HCT116 (cell line): ENCODE results near the gene PXDN. TPM values are rescaled to one million over a fixed set of nuclear protein-coding genes. Genes with fewer than 3 reads are reported as not detected.

Experiments
- ATAC-seq: fragments of 200-7000 bp; cut with Tn5 transposase; 2 replicates; pipeline ENCODE4 v1.9.1; 2020; ENCODE audit warnings: mild to moderate bottlenecking, moderate library complexity
- BruUV-seq: library from RNA; stranded (reverse); fragments of 400-500 nt; replicated peaks from 2 replicates; lab custom pipeline; 2021; lab: Mats Ljungman, UMichigan
- CTCF ChIA-PET: fragments of 300-600 bp; sonication (Branson Sonifier 250); formaldehyde crosslinking; loops from one replicate; lab custom pipeline; 2021; ENCODE audit warnings: antibody characterized with exemption; lab: Charles Lee
- POLR2A ChIA-PET: fragments of 300-600, 350-600 bp; sonication (Branson Sonifier 250); formaldehyde crosslinking; loops from one replicate; lab custom pipeline; 2021; ENCODE audit warnings: antibody characterized with exemption; lab: Charles Lee
- RAD21 ChIA-PET, 2 experiments: fragments of 300-600 bp; sonication (Branson Sonifier 250); formaldehyde crosslinking; loops; one replicate each; lab custom pipeline; 2023; ENCODE audit warnings: low total read pairs in 2 of 2; ENCODE audit not compliant: uncharacterized antibody in 2 of 2, unreplicated experiment in 2 of 2, low non-redundant PET in 1 of 2; lab: Charles Lee
- DNase-seq: peaks from one replicate; pipeline ENCODE4 v3.0.0-alpha.2; 2010; ENCODE audit warnings: low read depth, low spot score
- H2AFZ ChIP-seq: fragments of 200-600 bp; shearing (Covaris generic), sonication (generic); 2 replicates; pipeline ENCODE4 v1.6.1; 2017; ENCODE audit warnings: low read depth, mixed run types, mixed read lengths, antibody characterized with exemption, low read length; ENCODE audit not compliant: poor library complexity, severe bottlenecking
- H3K27ac ChIP-seq: 2 replicates; pipeline ENCODE4 v1.5.1; 2012; ENCODE audit warnings: low read depth, low read length
- H3K27me3 ChIP-seq: fragments of 200-600 bp; sonication (generic); 2 replicates; pipeline ENCODE4 v1.6.1; 2016; ENCODE audit warnings: mixed run types, low read length, mixed read lengths; ENCODE audit not compliant: insufficient read depth
- H3K36me3 ChIP-seq, 2 experiments: fragments of 200-500 bp in 1 of 2; fragments of 200-600 bp in 1 of 2; sonication (Bioruptor generic) in 1 of 2; sonication (generic) in 1 of 2; 2 replicates each; pipeline versions ENCODE4 v1.5.1 to v1.6.1; 2014 to 2016; ENCODE audit warnings: low read length in 2 of 2, inconsistent platforms in 1 of 2, mixed read lengths in 1 of 2, mixed run types in 1 of 2; ENCODE audit not compliant: insufficient read depth in 2 of 2, control insufficient read depth in 1 of 2
- H3K4me1 ChIP-seq, 2 experiments: fragments of 200-600 bp in 1 of 2; sonication (generic) in 1 of 2; 2 replicates each; pipeline versions ENCODE4 v1.5.1 to v1.6.1; 2012 to 2017; ENCODE audit warnings: low read length in 2 of 2, inconsistent platforms in 1 of 2, mild to moderate bottlenecking in 1 of 2, mixed read lengths in 1 of 2, mixed run types in 1 of 2, moderate library complexity in 1 of 2; ENCODE audit not compliant: insufficient read depth in 2 of 2, control insufficient read depth in 1 of 2
- H3K4me2 ChIP-seq: fragments of 200-600 bp; sonication (generic); 2 replicates; pipeline ENCODE4 v1.6.1; 2017; ENCODE audit warnings: mixed run types, low read length, mixed read lengths
- H3K4me3 ChIP-seq, 2 experiments: fragments of 200-600 bp in 1 of 2; sonication (generic) in 1 of 2; replicated peaks in 1 of 2; 2 replicates each; pipeline ENCODE4 v1.5.1; 2011 to 2016; ENCODE audit warnings: low read length in 2 of 2, control low read depth in 1 of 2, low read depth in 1 of 2, mild to moderate bottlenecking in 1 of 2, mixed read lengths in 1 of 2, mixed run types in 1 of 2
- H3K79me2 ChIP-seq: fragments of 200-600 bp; sonication (generic); 2 replicates; pipeline ENCODE4 v1.6.1; 2017; ENCODE audit warnings: mild to moderate bottlenecking, mixed run types, low read length, moderate library complexity, mixed read lengths; ENCODE audit not compliant: insufficient read depth
- H3K9ac ChIP-seq: fragments of 200-600 bp; sonication (generic); 2 replicates; pipeline ENCODE4 v1.6.1; 2016; ENCODE audit warnings: low read length, mixed read lengths
- H3K9me2 ChIP-seq: fragments of 200-600 bp; sonication (generic), shearing (Covaris generic); 2 replicates; pipeline ENCODE4 v1.6.1; 2017; ENCODE audit warnings: mixed run types, mild to moderate bottlenecking, moderate library complexity; ENCODE audit not compliant: insufficient read depth
- H3K9me3 ChIP-seq, 2 experiments: fragments of 200-500 bp in 1 of 2; fragments of 200-600 bp in 1 of 2; sonication (Bioruptor generic) in 1 of 2; sonication (generic) in 1 of 2; 2 replicates each; pipeline ENCODE4 v1.6.1; 2014 to 2017; ENCODE audit warnings: low read length in 2 of 2, mixed read lengths in 2 of 2, inconsistent platforms in 1 of 2, low read depth in 1 of 2, mild to moderate bottlenecking in 1 of 2, mixed run types in 1 of 2, moderate library complexity in 1 of 2; ENCODE audit not compliant: control insufficient read depth in 1 of 2, insufficient read depth in 1 of 2
- H4K20me1 ChIP-seq: fragments of 200-600 bp; sonication (generic), shearing (Covaris generic); 2 replicates; pipeline ENCODE4 v1.6.1; 2017; ENCODE audit warnings: mixed run types, mild to moderate bottlenecking, moderate library complexity; ENCODE audit not compliant: insufficient read depth
- ATF3 ChIP-seq: IDR thresholded peaks from 2 replicates; pipeline ENCODE4 v1.6.1; 2012
- CBX3 ChIP-seq: IDR thresholded peaks from 2 replicates; pipeline ENCODE4 v1.6.1; 2012; ENCODE audit warnings: low read depth
- CEBPB ChIP-seq: IDR thresholded peaks from 2 replicates; pipeline ENCODE4 v1.6.1; 2012; ENCODE audit warnings: low read depth
- CTCF ChIP-seq, 3 experiments: fragments of 200-600 bp in 1 of 3; sonication (generic) in 1 of 3; IDR thresholded peaks in 2 of 3; conservative IDR thresholded peaks in 1 of 3; 2 replicates each; pipeline ENCODE4 v1.5.1; 2012 to 2017; ENCODE audit warnings: low read depth in 2 of 3, low read length in 2 of 3, antibody characterized with exemption in 1 of 3, borderline replicate concordance in 1 of 3, control low read depth in 1 of 3, mild to moderate bottlenecking in 1 of 3, mixed read lengths in 1 of 3, mixed run types in 1 of 3, moderate library complexity in 1 of 3; ENCODE audit not compliant: insufficient read depth in 1 of 3
- EGR1 ChIP-seq: IDR thresholded peaks from 2 replicates; pipeline ENCODE4 v1.6.1; 2012; ENCODE audit warnings: low read depth
- ELF1 ChIP-seq: IDR thresholded peaks from 2 replicates; pipeline ENCODE4 v1.6.1; 2012; ENCODE audit warnings: low read depth, borderline replicate concordance
- EZH2 ChIP-seq: fragments of 200-600 bp; sonication (generic); IDR thresholded peaks from 2 replicates; pipeline ENCODE4 v1.6.1; 2017; ENCODE audit warnings: antibody characterized with exemption, mixed run types
- EZH2phosphoT487 ChIP-seq: fragments of 200-600 bp; IDR thresholded peaks from 2 replicates; pipeline ENCODE4 v1.6.1; 2018; ENCODE audit warnings: antibody characterized with exemption, borderline replicate concordance
- JUND ChIP-seq: IDR thresholded peaks from 2 replicates; pipeline ENCODE4 v1.6.1; 2012
- MAX ChIP-seq: IDR thresholded peaks from 2 replicates; pipeline ENCODE4 v1.6.1; 2012
- RAD21 ChIP-seq: IDR thresholded peaks from 2 replicates; pipeline ENCODE4 v1.6.1; 2012; ENCODE audit warnings: low read depth, mild to moderate bottlenecking
- REST ChIP-seq: IDR thresholded peaks from 2 replicates; pipeline ENCODE4 v1.6.1; 2012; ENCODE audit warnings: low read depth
- SIN3A ChIP-seq: IDR thresholded peaks from 2 replicates; pipeline ENCODE4 v1.6.1; 2012; ENCODE audit warnings: low read depth
- SP1 ChIP-seq: IDR thresholded peaks from 2 replicates; pipeline ENCODE4 v1.6.1; 2012; ENCODE audit warnings: low read depth
- TCF7L2 ChIP-seq: IDR thresholded peaks from 2 replicates; pipeline ENCODE4 v1.7.0; 2011; ENCODE audit warnings: borderline replicate concordance, inconsistent platforms; ENCODE audit not compliant: insufficient read depth, insufficient read length; ENCODE audit errors: extremely low read depth
- YY1 ChIP-seq: IDR thresholded peaks from 2 replicates; pipeline ENCODE4 v1.6.1; 2011; ENCODE audit warnings: low read length, low read depth, moderate library complexity, mild to moderate bottlenecking; ENCODE audit not compliant: insufficient replicate concordance; ENCODE audit errors: extremely low read depth
- ZBTB33 ChIP-seq: IDR thresholded peaks from 2 replicates; pipeline ENCODE4 v1.6.1; 2011; ENCODE audit warnings: mild to moderate bottlenecking, low read length, moderate library complexity; ENCODE audit not compliant: insufficient replicate concordance; ENCODE audit errors: extremely low read depth
- ZFX ChIP-seq: fragments of 450-650 bp; IDR thresholded peaks from 2 replicates; pipeline ENCODE4 v1.6.1; 2017
- ZNF274 ChIP-seq: fragments of 200-500 bp; sonication (Bioruptor generic); IDR thresholded peaks from 2 replicates; pipeline ENCODE4 v1.6.1; 2014; ENCODE audit warnings: mild to moderate bottlenecking, low read depth, low read length, inconsistent platforms
- intact Hi-C: fragments of 100-400 bp; cut with micrococcal nuclease; formaldehyde crosslinking; loops from 2 replicates; pipeline ENCODE4 v1.10.0; 2022
- total RNA-seq: library from RNA; stranded (reverse); gene quantifications from one replicate; pipeline ENCODE4 v1.2.1, GENCODE V29; 2021; ENCODE audit not compliant: unreplicated experiment

The PXDN gene
- total RNA-seq, 1 experiment from 2014 or later: 10.7 TPM

- DNase-seq (no peak), ATAC-seq (no peak)
- Histone ChIP-seq H3K27ac (no peak overlapping the region), H3K27me3 (peaks cover 50% of the 10 kb centered on the region), H3K4me3 (no peak overlapping the region), H3K79me2 (no peaks in the 10 kb centered on the region), H3K9me3 (no peaks in the 10 kb centered on the region), H4K20me1 (no peaks in the 10 kb centered on the region), H3K36me3 (no peaks in the 10 kb centered on the region), H3K4me2 (no peak overlapping the region), H3K4me1 (no peaks in the 10 kb centered on the region), H3K9ac (no peak overlapping the region), H2AFZ (no peak overlapping the region), H3K9me2 (no peaks in the 10 kb centered on the region)
- ChIA-PET CTCF (no interaction called here), RAD21 (no interaction called here), POLR2A (no interaction called here)
- intact Hi-C loops: no loop called here
- no TSS peak for BruUV-seq
- no peak for TF ChIP-seq EZH2
- no peak for TF ChIP-seq MAX
- no peak for TF ChIP-seq CEBPB
- no peak for TF ChIP-seq ZFX
- TF ChIP-seq EZH2phosphoT487: no peak
- TF ChIP-seq SIN3A: no peak
- TF ChIP-seq REST: no peak
- no peak for TF ChIP-seq CBX3
- TF ChIP-seq CTCF (IDR thresholded peaks at IDR 0.05 in 2 of 3, conservative IDR thresholded peaks at IDR 0.05 in 1 of 3; ENCODE audit: borderline replicate concordance in 1 of 3, insufficient read depth in 1 of 3, low read depth in 2 of 3, low read length in 2 of 3): no peak
- no peak for TF ChIP-seq YY1
- no peak for TF ChIP-seq ZBTB33
- no peak for TF ChIP-seq TCF7L2
- no peak for TF ChIP-seq SP1
- no peak for TF ChIP-seq ZNF274
- no peak for TF ChIP-seq EGR1
- TF ChIP-seq ELF1: no peak
- no peak for TF ChIP-seq ATF3
- no peak for TF ChIP-seq JUND
- no peak for TF ChIP-seq RAD21
Observed at GRCh38 chr2:1586923-1587840, 157.1 kb downstream of the PXDN start.
